PFSK-1 (cell line): ENCODE results near the gene HIVEP2.

Source experiments
- REST ChIP-seq, 2 experiments: IDR thresholded peaks; 2 replicates each; pipeline versions ENCODE4 v1.6.1 to v1.8.0; 2011 to 2012; ENCODE audit warnings: low read depth in 2 of 2, low read length in 2 of 2, control low read depth in 1 of 2, inconsistent platforms in 1 of 2, mild to moderate bottlenecking in 1 of 2, moderate library complexity in 1 of 2; ENCODE audit not compliant: insufficient read depth in 1 of 2
- SIN3A ChIP-seq: IDR thresholded peaks from 2 replicates; pipeline ENCODE4 v1.6.1; 2012; ENCODE audit warnings: mild to moderate bottlenecking, low read length, moderate library complexity, borderline replicate concordance; ENCODE audit not compliant: insufficient read depth
- TAF1 ChIP-seq: IDR thresholded peaks from 2 replicates; pipeline ENCODE4 v1.6.1; 2012; ENCODE audit warnings: low read length, control low read depth, borderline replicate concordance; ENCODE audit not compliant: insufficient read depth

GRCh38 chr6:142860498-142860897 lies 84.5 kb downstream of the HIVEP2 start:
- no peak for TF ChIP-seq SIN3A
- no peak for TF ChIP-seq TAF1
- no peak for TF ChIP-seq REST (IDR thresholded peaks at IDR 0.05; ENCODE audit: insufficient read depth in 1 of 2, low read depth in 2 of 2, low read length in 2 of 2)
